GM21825 (cell line): ENCODE results near the gene PSG2.
"Not testable (repeated sequence)": the region's sequence is repeated elsewhere in the genome, so short reads cannot be mapped to it uniquely, and the experiment has no call there.

Source experiments
- ATAC-seq: cut with Tn5 transposase; IDR thresholded peaks from one replicate; pipeline ENCODE4 v1.9.1; 2021; ENCODE audit warnings: mild to moderate bottlenecking, moderate library complexity; ENCODE audit not compliant: unreplicated experiment

The PSG2 gene

DNA sequence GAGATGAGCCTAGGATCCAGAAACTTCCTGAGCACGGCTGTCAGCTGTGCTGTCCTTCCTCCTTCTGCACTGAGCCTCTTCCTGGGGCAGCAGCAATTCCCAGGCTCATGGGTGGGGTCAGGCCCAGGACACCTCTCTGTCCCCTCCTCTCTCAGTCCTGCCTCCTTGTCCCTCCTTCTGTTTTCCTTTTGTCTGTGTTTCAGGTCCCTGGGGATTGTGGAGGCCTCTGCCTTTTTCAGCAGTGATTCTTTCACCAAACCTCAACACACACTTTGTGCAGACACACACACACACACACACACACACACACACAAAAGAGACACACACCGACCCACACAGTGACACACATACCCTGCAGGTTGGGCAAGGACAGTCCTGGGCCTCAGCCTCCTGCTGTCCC is at the start of gene PSG2:
Gene PSG2, minus strand, starts transcription at position 101 of the 400 bp plus-strand sequence. CDS start 132 bp downstream, outside the sequence.
- not testable (repeated sequence) for ATAC-seq

GRCh38 chr19:43131281-43131842 is 48.9 kb upstream of the PSG2 start:
- not testable (repeated sequence) for ATAC-seq

DNA sequence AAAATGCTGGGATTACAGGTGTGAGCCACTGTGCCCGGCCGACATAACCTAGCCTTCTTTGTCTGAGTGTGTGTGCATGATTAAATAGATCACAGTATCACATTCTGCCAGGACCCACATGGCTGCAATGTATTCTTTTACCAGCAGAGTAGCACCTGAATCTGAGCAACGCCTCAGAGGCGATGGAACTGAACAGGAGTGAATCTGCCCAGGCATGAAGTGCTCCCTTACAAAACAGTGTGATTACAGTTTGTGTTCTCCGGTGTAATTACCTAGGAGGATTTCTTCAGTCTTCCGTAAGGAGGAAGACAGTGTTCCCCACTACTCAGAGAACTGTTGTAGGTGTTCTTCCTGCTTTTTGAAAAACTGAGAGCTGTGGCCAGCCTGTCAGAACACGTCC is 46.7 kb upstream of the PSG2 start:
- ATAC-seq = not testable (repeated sequence)

DNA sequence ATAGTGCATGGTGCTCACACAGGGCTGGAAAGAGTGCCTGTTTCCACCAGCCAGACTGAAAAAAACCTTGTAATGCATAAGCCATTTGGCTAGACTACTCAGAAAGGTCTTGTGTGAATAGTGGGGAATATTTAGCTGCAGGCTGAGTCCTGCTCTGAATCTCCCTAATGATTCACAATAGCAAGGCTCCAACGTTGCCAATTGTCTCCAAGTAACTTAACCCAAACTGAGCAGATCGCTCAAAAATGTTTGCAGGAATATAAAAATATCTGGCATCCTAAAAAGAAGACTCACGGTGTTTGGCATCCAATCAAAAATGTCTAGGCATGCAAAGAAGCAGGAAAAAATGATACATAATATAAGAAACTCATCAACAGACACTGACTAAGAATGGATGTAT is 44.8 kb upstream of the PSG2 start:
- not testable (repeated sequence) for ATAC-seq

DNA sequence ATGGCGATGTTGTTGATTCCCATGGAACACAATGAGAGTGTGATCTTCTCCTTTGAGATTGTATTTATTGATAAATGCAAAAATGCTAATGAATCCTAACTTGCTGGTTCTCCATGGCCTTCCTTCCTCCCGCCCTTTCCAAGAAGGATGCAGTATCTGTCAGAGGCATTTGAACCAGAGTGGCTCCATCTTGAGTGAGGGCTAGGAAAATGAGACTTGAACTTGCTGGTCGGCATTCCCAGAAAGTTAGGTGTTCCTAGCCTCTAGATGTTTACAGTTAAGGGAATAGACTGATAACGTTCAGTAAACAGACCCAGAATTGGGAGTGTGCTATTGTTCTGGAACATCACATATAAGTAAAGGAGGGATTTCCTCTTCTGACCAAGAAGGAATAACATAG is 44.2 kb upstream of the PSG2 start:
- no peak for ATAC-seq

- no peak for ATAC-seq
Measured at GRCh38 chr19:43124360-43124759, 41.9 kb upstream of the PSG2 start.

DNA sequence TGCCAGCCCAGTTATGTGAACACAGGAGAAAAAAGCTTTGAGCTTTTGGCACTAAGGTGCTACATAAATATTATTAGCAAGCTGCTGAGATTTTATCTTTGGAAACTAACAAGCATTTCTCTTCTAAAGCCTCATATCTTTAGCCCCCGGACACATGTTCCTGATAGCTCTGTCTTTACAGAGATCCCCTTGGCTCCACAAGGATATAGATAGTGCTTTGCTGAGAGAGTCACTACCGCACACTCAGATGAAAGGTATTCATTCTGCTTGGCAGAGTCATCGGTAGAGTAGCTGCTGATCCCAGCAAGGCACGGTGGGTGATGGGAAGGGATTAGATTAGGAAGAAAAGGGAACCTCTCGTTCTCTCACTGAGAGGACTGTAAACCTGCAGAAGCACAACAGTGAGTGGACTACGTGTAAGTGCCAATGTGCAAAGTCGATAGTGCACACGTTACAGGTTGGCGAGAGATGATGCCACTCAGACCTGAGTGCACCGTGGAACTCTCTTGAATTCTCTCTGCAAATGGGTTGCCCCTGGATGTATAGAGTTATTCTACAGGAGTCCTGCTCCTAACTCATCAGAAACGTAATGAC is 38.0 kb upstream of the PSG2 start:
- ATAC-seq = not testable (repeated sequence)

- not testable (repeated sequence) for ATAC-seq
Measured at GRCh38 chr19:43119526-43119925, 37.0 kb upstream of the PSG2 start.

DNA sequence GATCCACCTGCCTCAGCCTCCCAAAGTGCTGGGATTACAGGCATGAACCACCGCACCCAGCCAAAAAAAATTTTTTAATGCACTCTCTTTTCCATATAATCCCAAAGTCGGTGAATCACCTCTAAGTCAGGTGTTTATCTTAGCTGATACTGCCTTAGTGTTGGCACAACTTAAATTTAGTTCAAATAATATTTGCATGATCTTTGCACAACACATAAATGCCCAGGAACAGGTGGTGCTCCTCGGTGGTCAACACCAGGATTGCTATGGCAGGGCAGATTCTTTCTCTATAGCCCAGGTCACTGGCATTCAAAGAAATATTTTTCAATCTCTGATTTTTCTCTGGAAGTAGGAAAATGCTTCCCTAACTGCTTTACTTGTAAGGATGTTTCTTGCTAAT is 33.9 kb upstream of the PSG2 start:
- ATAC-seq = not testable (repeated sequence)

DNA sequence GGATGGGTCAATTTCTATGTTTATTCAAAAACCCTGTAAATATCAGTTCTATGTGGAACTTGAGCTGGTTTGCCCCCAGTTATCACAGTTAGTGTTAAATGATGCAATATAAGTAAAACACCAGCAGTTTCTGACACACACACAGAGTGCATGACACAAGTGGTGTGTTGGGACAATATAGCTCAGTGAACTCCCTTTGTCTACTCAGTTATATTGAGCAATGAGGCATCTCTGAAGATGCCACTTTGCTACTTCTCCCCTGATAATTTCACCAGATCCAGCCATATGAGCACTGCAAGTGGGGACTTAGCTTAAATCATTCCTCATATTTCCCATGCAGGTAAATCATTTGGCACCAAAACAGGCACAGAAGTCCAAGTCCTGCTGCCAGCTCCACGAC is 33.0 kb upstream of the PSG2 start:
- not testable (repeated sequence) for ATAC-seq

- not testable (repeated sequence) for ATAC-seq
Measured at GRCh38 chr19:43115064-43115463, 32.6 kb upstream of the PSG2 start.

DNA sequence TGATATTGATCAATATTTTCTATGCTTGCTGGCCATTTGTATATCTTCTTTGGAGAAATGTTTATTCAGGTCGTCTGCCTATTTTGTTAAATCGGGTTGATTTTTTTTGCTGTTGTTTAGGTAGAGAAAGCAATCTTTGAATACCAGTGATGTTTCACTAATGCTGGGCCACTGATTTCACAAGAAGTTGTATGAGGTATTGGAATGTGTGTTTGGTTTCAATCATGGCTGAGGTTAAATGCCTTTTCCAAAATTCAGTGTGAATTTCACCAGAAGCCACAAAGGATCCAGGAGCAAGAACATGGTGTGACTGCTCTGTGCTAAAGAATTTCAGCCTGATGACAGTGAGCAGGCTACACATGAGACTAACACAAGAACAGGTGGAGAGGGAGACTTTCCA is 32.1 kb upstream of the PSG2 start:
- ATAC-seq = not testable (repeated sequence)

DNA sequence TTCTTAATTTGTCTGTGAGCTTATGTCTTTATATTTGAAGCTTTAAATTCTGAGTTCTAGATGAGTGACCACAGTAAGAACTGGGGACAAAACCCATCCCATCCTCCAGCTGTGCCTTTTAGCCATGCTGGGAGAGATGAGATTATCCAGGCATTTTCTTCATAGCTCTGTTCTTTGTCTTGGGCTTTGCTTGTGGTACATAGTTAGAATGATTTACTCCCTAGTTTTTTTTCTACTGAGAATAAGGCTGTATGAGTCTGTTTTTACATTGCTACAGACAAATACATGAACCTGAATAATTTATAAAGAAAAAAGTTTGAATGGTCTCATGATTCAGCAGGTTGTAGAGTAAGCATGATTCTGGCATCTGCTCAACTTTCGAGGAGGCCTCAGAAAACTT is 24.9 kb upstream of the PSG2 start:
- ATAC-seq = not testable (repeated sequence)

GRCh38 chr19:43105496-43105895 is 23.0 kb upstream of the PSG2 start:
- no peak for ATAC-seq

- not testable (repeated sequence) for ATAC-seq
Measured at GRCh38 chr19:43104215-43104850, 21.8 kb upstream of the PSG2 start.

- ATAC-seq = no peak
Measured at GRCh38 chr19:43101950-43102349, 19.4 kb upstream of the PSG2 start.

DNA sequence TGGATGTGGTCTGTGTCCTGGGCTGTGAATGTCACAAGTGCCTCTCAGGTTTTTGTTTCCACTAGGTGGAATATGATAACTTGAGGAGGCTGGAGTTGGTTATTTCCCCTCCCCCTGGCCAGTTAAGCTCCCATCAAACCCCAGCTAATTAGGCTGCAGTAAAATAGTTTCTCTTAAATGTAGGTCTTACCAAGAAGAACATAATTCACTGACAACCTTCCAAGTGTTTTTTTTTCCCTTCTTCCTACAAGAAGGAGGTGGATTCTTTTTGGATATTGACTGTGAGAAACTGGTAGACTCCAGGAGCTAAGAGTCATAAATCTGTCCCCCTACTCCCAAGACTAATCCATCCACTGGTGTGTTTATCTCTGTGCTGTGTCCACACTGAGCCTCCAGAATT is 15.9 kb upstream of the PSG2 start:
- not testable (repeated sequence) for ATAC-seq

GRCh38 chr19:43087702-43088340 is 5.3 kb upstream of the PSG2 start:
- ATAC-seq = not testable (repeated sequence)

- ATAC-seq = not testable (repeated sequence)
Measured at GRCh38 chr19:43085796-43086530, 3.5 kb upstream of the PSG2 start.

- ATAC-seq = not testable (repeated sequence)
Measured at GRCh38 chr19:43084196-43084832, 1.8 kb upstream of the PSG2 start.

- not testable (repeated sequence) for ATAC-seq
Measured at GRCh38 chr19:43083721-43084120, 1.2 kb upstream of the PSG2 start.
